Measurements from ENCODE around the gene CAPN15. TPM values are rescaled to one million over a fixed set of nuclear protein-coding genes. Genes with fewer than 3 reads are reported as not detected.

The CAPN15 gene
- total and polyA plus RNA-seq, 9 of the 15 experiments (the other 6 are each of a cell fraction or from before 2014, with no cell fraction given) = 0.62 to 111 (median 14.2) TPM

DNA sequence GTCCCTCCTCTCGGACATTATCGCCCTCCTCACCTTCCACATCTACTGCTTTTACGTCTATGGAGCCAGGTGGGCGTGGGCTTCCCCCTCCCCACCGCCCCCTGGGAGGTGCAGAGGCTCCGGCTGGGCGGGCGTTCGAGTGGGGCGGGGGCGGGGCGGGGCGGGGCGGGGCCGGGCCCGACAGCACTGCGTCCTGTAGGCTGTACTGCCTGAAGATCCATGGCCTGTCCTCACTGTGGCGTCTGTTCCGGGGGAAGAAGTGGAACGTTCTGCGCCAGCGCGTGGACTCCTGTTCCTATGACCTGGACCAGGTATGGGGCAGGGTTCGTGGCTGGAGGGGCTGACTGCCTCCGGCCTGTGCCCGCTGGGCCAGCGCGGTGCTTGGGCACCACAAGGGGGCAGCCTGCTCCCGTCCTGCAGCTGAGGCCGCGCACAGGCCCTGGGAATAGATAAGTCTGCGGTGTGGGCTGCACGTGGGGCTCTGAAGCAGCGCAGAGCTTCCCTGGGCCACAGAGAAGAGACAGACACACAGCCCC, 51.4 kb downstream of the CAPN15 start (continued):
- TF ChIP-seq, protein P1, sequence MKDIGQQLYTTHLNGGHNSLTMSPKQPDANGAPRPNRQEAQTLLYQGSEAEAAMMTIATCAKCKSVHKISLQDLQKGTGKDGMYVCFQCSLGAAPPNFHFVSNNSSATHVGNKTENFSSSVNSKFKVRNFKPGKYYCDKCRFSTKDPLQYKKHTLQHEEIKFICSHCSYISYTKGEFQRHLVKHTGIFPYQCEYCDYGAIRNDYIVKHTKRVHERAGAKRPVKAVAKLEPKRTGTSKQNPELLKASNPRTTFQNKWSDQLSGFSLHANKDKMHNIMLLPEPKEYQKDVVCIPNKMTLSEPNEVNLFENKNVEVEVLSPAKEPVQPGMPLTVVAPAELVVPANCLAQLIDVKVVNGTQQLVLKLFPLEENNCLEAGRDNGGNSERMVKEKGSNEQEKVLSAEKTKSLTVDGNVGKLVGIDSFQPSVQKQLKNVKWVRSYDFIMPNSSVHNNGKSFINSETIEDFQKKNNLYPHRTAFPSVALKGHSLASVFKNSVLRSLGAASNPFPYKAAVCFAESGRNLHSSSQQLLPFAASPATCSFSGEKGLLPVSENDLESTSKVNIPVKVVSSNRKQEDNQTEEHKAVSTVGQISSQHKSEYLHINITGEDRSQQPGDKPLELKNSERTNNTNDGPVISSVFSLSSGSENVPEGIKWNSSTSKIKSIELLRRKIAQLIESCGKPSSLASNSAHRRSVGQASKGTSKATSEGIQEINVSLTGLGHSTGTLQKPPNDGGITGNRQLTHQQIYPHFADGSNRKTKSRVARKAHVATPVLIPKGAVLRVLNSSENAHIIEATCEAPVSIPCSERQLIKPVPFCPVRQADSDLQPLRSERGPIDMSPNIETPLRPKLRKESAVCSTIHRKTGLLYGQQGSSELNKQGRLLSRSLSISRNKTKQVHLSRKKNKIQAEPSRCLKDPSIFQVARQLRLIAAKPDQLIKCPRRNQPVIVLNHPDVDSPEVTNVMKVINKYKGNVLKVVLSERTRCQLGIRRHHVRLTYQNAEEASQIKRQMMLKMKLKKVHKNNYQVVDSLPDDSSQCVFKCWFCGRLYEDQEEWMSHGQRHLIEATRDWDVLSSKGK (CRISPR knock-in tag; IDR thresholded peaks at IDR 0.05) = no peak
- TF ChIP-seq PHTF2 (CRISPR knock-in tag; IDR thresholded peaks at IDR 0.05) = no peak
- TF ChIP-seq, protein P2, sequence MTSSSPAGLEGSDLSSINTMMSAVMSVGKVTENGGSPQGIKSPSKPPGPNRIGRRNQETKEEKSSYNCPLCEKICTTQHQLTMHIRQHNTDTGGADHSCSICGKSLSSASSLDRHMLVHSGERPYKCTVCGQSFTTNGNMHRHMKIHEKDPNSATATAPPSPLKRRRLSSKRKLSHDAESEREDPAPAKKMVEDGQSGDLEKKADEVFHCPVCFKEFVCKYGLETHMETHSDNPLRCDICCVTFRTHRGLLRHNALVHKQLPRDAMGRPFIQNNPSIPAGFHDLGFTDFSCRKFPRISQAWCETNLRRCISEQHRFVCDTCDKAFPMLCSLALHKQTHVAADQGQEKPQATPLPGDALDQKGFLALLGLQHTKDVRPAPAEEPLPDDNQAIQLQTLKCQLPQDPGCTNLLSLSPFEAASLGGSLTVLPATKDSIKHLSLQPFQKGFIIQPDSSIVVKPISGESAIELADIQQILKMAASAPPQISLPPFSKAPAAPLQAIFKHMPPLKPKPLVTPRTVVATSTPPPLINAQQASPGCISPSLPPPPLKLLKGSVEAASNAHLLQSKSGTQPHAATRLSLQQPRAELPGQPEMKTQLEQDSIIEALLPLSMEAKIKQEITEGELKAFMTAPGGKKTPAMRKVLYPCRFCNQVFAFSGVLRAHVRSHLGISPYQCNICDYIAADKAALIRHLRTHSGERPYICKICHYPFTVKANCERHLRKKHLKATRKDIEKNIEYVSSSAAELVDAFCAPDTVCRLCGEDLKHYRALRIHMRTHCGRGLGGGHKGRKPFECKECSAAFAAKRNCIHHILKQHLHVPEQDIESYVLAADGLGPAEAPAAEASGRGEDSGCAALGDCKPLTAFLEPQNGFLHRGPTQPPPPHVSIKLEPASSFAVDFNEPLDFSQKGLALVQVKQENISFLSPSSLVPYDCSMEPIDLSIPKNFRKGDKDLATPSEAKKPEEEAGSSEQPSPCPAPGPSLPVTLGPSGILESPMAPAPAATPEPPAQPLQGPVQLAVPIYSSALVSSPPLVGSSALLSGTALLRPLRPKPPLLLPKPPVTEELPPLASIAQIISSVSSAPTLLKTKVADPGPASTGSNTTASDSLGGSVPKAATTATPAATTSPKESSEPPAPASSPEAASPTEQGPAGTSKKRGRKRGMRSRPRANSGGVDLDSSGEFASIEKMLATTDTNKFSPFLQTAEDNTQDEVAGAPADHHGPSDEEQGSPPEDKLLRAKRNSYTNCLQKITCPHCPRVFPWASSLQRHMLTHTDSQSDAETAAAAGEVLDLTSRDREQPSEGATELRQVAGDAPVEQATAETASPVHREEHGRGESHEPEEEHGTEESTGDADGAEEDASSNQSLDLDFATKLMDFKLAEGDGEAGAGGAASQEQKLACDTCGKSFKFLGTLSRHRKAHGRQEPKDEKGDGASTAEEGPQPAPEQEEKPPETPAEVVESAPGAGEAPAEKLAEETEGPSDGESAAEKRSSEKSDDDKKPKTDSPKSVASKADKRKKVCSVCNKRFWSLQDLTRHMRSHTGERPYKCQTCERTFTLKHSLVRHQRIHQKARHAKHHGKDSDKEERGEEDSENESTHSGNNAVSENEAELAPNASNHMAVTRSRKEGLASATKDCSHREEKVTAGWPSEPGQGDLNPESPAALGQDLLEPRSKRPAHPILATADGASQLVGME (CRISPR knock-in tag; IDR thresholded peaks at IDR 0.05) = no peak
- TF ChIP-seq, protein P3, sequence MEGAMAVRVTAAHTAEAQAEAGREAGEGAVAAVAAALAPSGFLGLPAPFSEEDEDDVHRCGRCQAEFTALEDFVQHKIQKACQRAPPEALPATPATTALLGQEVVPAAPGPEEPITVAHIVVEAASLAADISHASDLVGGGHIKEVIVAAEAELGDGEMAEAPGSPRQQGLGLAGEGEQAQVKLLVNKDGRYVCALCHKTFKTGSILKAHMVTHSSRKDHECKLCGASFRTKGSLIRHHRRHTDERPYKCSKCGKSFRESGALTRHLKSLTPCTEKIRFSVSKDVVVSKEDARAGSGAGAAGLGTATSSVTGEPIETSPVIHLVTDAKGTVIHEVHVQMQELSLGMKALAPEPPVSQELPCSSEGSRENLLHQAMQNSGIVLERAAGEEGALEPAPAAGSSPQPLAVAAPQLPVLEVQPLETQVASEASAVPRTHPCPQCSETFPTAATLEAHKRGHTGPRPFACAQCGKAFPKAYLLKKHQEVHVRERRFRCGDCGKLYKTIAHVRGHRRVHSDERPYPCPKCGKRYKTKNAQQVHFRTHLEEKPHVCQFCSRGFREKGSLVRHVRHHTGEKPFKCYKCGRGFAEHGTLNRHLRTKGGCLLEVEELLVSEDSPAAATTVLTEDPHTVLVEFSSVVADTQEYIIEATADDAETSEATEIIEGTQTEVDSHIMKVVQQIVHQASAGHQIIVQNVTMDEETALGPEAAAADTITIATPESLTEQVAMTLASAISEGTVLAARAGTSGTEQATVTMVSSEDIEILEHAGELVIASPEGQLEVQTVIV (CRISPR knock-in tag; IDR thresholded peaks at IDR 0.05; ENCODE audit: borderline replicate concordance) = no peak
- TF ChIP-seq, protein P4, sequence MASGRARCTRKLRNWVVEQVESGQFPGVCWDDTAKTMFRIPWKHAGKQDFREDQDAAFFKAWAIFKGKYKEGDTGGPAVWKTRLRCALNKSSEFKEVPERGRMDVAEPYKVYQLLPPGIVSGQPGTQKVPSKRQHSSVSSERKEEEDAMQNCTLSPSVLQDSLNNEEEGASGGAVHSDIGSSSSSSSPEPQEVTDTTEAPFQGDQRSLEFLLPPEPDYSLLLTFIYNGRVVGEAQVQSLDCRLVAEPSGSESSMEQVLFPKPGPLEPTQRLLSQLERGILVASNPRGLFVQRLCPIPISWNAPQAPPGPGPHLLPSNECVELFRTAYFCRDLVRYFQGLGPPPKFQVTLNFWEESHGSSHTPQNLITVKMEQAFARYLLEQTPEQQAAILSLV (tag; IDR thresholded peaks at IDR 0.05) = no peak
- no peak for TF ChIP-seq NUFIP1 (IDR thresholded peaks at IDR 0.05; ENCODE audit: partially characterized antibody)
- TF ChIP-seq, protein P5, sequence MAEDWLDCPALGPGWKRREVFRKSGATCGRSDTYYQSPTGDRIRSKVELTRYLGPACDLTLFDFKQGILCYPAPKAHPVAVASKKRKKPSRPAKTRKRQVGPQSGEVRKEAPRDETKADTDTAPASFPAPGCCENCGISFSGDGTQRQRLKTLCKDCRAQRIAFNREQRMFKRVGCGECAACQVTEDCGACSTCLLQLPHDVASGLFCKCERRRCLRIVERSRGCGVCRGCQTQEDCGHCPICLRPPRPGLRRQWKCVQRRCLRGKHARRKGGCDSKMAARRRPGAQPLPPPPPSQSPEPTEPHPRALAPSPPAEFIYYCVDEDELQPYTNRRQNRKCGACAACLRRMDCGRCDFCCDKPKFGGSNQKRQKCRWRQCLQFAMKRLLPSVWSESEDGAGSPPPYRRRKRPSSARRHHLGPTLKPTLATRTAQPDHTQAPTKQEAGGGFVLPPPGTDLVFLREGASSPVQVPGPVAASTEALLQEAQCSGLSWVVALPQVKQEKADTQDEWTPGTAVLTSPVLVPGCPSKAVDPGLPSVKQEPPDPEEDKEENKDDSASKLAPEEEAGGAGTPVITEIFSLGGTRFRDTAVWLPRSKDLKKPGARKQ (CRISPR knock-in tag; IDR thresholded peaks at IDR 0.05) = no peak
- peak; percentile 81 for TF ChIP-seq TCF3 (CRISPR knock-in tag; IDR thresholded peaks at IDR 0.05)
- peak; percentile 70; the same call in 1 of the 2 replicates for TF ChIP-seq KLF16 (IDR thresholded peaks at IDR 0.05)
- no peak for TF ChIP-seq ZFP30 (CRISPR knock-in tag; IDR thresholded peaks at IDR 0.05; ENCODE audit: borderline replicate concordance)
- TF ChIP-seq NR4A1 (CRISPR knock-in tag; IDR thresholded peaks at IDR 0.05) = no peak
- TF ChIP-seq NR4A1 (tag; IDR thresholded peaks at IDR 0.05) = no peak
- no peak for TF ChIP-seq MBD2 (IDR thresholded peaks at IDR 0.05; ENCODE audit: borderline replicate concordance, low read depth)
- 0 out of 2 replicates have a peak, but pooled peaks have one; percentile 16 for TF ChIP-seq EP300 (IDR thresholded peaks at IDR 0.05; ENCODE audit: low read length)

Data from K562 (cell line).